ENCODE measurements around the gene CYP2D6. TPM values are rescaled to one million over a fixed set of nuclear protein-coding genes. Genes with fewer than 3 reads are reported as not detected.

Gene CYP2D6
- total and polyA plus RNA-seq, 2 of the 13 experiments (the other 11 are each of a cell fraction or from before 2014, with no cell fraction given) = 1.0 to 3.7 TPM

- peak overlapping the region; percentile 54 for H3K27ac ChIP-seq (ENCODE audit: extremely low read length, insufficient read depth, low read length)
- no peak overlapping the region for H3K4me3 ChIP-seq (replicated peaks in 1 of 3; ENCODE audit: insufficient read depth in 1 of 3, low read depth in 2 of 3, low read length in 3 of 3)
- ATAC-seq (no peak), FAIRE-seq (no peak), DNase-seq (ENCODE audit: low spot score) (no peak)
- H3K4me2 ChIP-seq (ENCODE audit: low read depth, low read length) = peak overlapping the region; percentile 36
- peaks cover 22% of the 10 kb centered on the region; the same call in 1 of the 2 replicates for H4K20me1 ChIP-seq (ENCODE audit: insufficient read depth, low read length)
- no peaks in the 10 kb centered on the region for H3K9me3 ChIP-seq (ENCODE audit: low read length)
- no TSS peak for BruUV-seq (replicated peaks)
- peaks cover 7% of the 10 kb centered on the region for H3K79me2 ChIP-seq (ENCODE audit: insufficient read depth, low read length)
- H3K36me3 ChIP-seq (replicated peaks in 1 of 2; ENCODE audit: control insufficient read depth in 1 of 2, insufficient read depth in 2 of 2, low read length in 2 of 2) = peaks cover 12 to 29% of the 10 kb centered on the region in 2 experiments; a peak in 4 of 5 replicates
- H3K9ac ChIP-seq (ENCODE audit: insufficient read depth, low read depth, low read length) = no peak overlapping the region
- intact Hi-C loops (cut with micrococcal nuclease; ENCODE audit: unreplicated experiment) (loop anchor here (10.0 kb wide), 1 partner anchor 91 kb away; no protein-coding TSS in a partner anchor), in situ Hi-C loops (cut with HindIII; ENCODE audit: extremely low pct_ligation_motif_present, low pct_unique_long_range_greater_than_20kb) (loop anchor here (5.0 kb wide), 1 partner anchor 139 kb away; no protein-coding TSS in a partner anchor)
- CTCF ChIA-PET (ENCODE audit: low intra/inter-chr PET ratio, low total read pairs) = no interaction called here
- no peaks in the 10 kb centered on the region for H3K27me3 ChIP-seq (ENCODE audit: control insufficient read depth in 1 of 2, insufficient read depth in 2 of 2, low read length in 2 of 2)
- POLR2A ChIA-PET = no interaction called here
- no peak overlapping the region for H2AFZ ChIP-seq (ENCODE audit: low read length)
- WGBS (ENCODE audit: low lambda C conversion rate) = 59% methylated on average over 4 of the region's 6 CpGs
- peaks cover 40% of the 10 kb centered on the region for H3K4me1 ChIP-seq (ENCODE audit: insufficient read depth, low read length)
- TF ChIP-seq DBP (CRISPR knock-in tag; IDR thresholded peaks at IDR 0.05; ENCODE audit: not compliant biosample characterization) (no peak), ZNF740 (CRISPR knock-in tag; IDR thresholded peaks at IDR 0.05) (peak; percentile 37; the same call in 1 of the 2 replicates), DPF2 (CRISPR knock-in tag; IDR thresholded peaks at IDR 0.05; ENCODE audit: borderline replicate concordance, low read depth) (no peak), NFIB (CRISPR knock-in tag; IDR thresholded peaks at IDR 0.05; ENCODE audit: borderline replicate concordance) (no peak), ZBTB21 (CRISPR knock-in tag; IDR thresholded peaks at IDR 0.05) (peak; percentile 62; the same call in 1 of the 2 replicates), ZNF616 (CRISPR knock-in tag; IDR thresholded peaks at IDR 0.05; ENCODE audit: low read depth) (no peak), GATAD2A (CRISPR knock-in tag; IDR thresholded peaks at IDR 0.05) (peak; percentile 25; the same call in 1 of the 2 replicates), BORCS8-MEF2B (CRISPR knock-in tag; IDR thresholded peaks at IDR 0.05) (no peak), ZNF496 (CRISPR knock-in tag; IDR thresholded peaks at IDR 0.05; ENCODE audit: insufficient replicate concordance) (no peak), ZNF766 (CRISPR knock-in tag; IDR thresholded peaks at IDR 0.05; ENCODE audit: borderline replicate concordance) (no peak), ZXDC (CRISPR knock-in tag; IDR thresholded peaks at IDR 0.05) (no peak), TCF7L2 (IDR thresholded peaks at IDR 0.05; ENCODE audit: low read depth, low read length) (no peak), ETV6 (CRISPR knock-in tag; conservative IDR thresholded peaks at IDR 0.05) (no peak), HNRNPK (IDR thresholded peaks at IDR 0.05; ENCODE audit: low read depth, low read length, poor library complexity, severe bottlenecking) (no peak), HNF4A (CRISPR knock-in tag; IDR thresholded peaks at IDR 0.05) (peak; percentile 65), KMT2B (CRISPR knock-in tag; IDR thresholded peaks at IDR 0.05) (no peak), ZBTB10 (CRISPR knock-in tag; IDR thresholded peaks at IDR 0.05; ENCODE audit: borderline replicate concordance) (no peak), ZNF644 (CRISPR knock-in tag; IDR thresholded peaks at IDR 0.05; ENCODE audit: low read depth) (0 out of 2 replicates have a peak, but pooled peaks have one; percentile 21)
These were observed 42.7 kb upstream of the CYP2D6 start for GRCh38 chr22:42173183-42173926.

All from HepG2 (cell line).